Astrocyte (in vitro differentiated cells and primary cell): ENCODE data around the gene DLX6. TPM values are rescaled to one million over a fixed set of nuclear protein-coding genes. Genes with fewer than 3 reads are reported as not detected.

Experiments
- DNase-seq: peaks from one replicate; pipeline ENCODE4 v3.0.0-alpha.2; 2010; ENCODE audit warnings: low read depth
- FAIRE-seq: peaks from 2 replicates; lab custom pipeline; 2011; peaks lifted over from hg19 to GRCh38; lab: Jason Lieb, UNC
- H2AFZ ChIP-seq: 2 replicates; pipeline ENCODE4 v1.6.0; 2012; ENCODE audit warnings: low read depth, low read length, inconsistent platforms
- H3K27ac ChIP-seq: 2 replicates; pipeline ENCODE4 v1.5.1; 2011; ENCODE audit warnings: low read depth, low read length, inconsistent platforms
- H3K27me3 ChIP-seq: 2 replicates; pipeline ENCODE4 v1.6.0; 2011; ENCODE audit warnings: low read length, inconsistent platforms; ENCODE audit not compliant: insufficient read depth
- H3K36me3 ChIP-seq: 2 replicates; pipeline ENCODE4 v1.5.1; 2011; ENCODE audit warnings: low read length, inconsistent platforms; ENCODE audit not compliant: insufficient read depth
- H3K4me1 ChIP-seq: 2 replicates; pipeline ENCODE4 v1.5.1; 2011; ENCODE audit warnings: low read length, inconsistent platforms; ENCODE audit not compliant: insufficient read depth
- H3K4me2 ChIP-seq: 2 replicates; pipeline ENCODE4 v1.6.0; 2012; ENCODE audit warnings: low read length, inconsistent platforms
- H3K4me3 ChIP-seq: 2 replicates; pipeline ENCODE4 v1.5.1; 2011; ENCODE audit warnings: low read depth, mild to moderate bottlenecking, low read length, inconsistent platforms; ENCODE audit not compliant: insufficient read depth
- H3K79me2 ChIP-seq: 2 replicates; pipeline ENCODE4 v1.6.0; 2012; ENCODE audit warnings: mild to moderate bottlenecking, low read length, inconsistent platforms; ENCODE audit not compliant: insufficient read depth
- H3K9ac ChIP-seq: 2 replicates; pipeline ENCODE4 v1.6.0; 2012; ENCODE audit warnings: mild to moderate bottlenecking, low read length, inconsistent platforms
- H3K9me3 ChIP-seq: 2 replicates; pipeline ENCODE4 v1.5.1; 2012; ENCODE audit warnings: low read depth, mild to moderate bottlenecking, low read length, inconsistent platforms; ENCODE audit not compliant: insufficient read depth
- H4K20me1 ChIP-seq: 2 replicates; pipeline ENCODE4 v1.6.0; 2012; ENCODE audit warnings: low read length, inconsistent platforms; ENCODE audit not compliant: insufficient read depth
- H3K27ac Mint-ChIP-seq: one replicate; pipeline ENCODE4 v1.8.0; 2021; ENCODE audit warnings: mild to moderate bottlenecking, mixed read lengths; ENCODE audit not compliant: unreplicated experiment
- H3K27me3 Mint-ChIP-seq: one replicate; pipeline ENCODE4 v1.8.0; 2021; ENCODE audit warnings: low read depth, mixed read lengths; ENCODE audit not compliant: unreplicated experiment
- H3K36me3 Mint-ChIP-seq: one replicate; pipeline ENCODE4 v1.8.0; 2021; ENCODE audit warnings: low read depth, mixed read lengths; ENCODE audit not compliant: unreplicated experiment
- H3K4me1 Mint-ChIP-seq: one replicate; pipeline ENCODE4 v1.8.0; 2021; ENCODE audit warnings: low read depth, mixed read lengths; ENCODE audit not compliant: unreplicated experiment
- H3K4me3 Mint-ChIP-seq: one replicate; pipeline ENCODE4 v1.8.0; 2021; ENCODE audit warnings: mild to moderate bottlenecking, moderate library complexity, mixed read lengths; ENCODE audit not compliant: unreplicated experiment
- H3K9me3 Mint-ChIP-seq: one replicate; pipeline ENCODE4 v1.8.0; 2021; ENCODE audit warnings: mild to moderate bottlenecking, mixed read lengths; ENCODE audit not compliant: unreplicated experiment
- EZH2 ChIP-seq: IDR thresholded peaks from 2 replicates; pipeline ENCODE4 v1.6.1; 2012; ENCODE audit warnings: mild to moderate bottlenecking, low read length, inconsistent platforms; ENCODE audit not compliant: insufficient read depth
- total RNA-seq: library from RNA; stranded (reverse); gene quantifications from 2 replicates; pipeline ENCODE4 v1.2.1, GENCODE V29; 2021
- TF ChIP-seq, protein P1 (sequence below): IDR thresholded peaks from 2 replicates; pipeline ENCODE4 v1.5.1; 2011; ENCODE audit warnings: low read depth, mild to moderate bottlenecking, inconsistent platforms, low read length, moderate library complexity; ENCODE audit not compliant: insufficient read depth

The DLX6 gene
- total RNA-seq, 1 donor from 2014 or later, result 0.25 TPM

GRCh38 chr7:97016381-97017191 is 11.2 kb downstream of the DLX6 start:
- FAIRE-seq, result no peak
- Mint-ChIP-seq H3K27me3 (peaks cover 91% of the 10 kb centered on the region), H3K4me1 (peaks cover 5% of the 10 kb centered on the region), H3K9me3 (peaks cover 29% of the 10 kb centered on the region), H3K4me3 (peak overlapping the region; percentile 50), H3K36me3 (peaks cover 4% of the 10 kb centered on the region), H3K27ac (peak overlapping the region; percentile 55)
- TF ChIP-seq, protein P1, sequence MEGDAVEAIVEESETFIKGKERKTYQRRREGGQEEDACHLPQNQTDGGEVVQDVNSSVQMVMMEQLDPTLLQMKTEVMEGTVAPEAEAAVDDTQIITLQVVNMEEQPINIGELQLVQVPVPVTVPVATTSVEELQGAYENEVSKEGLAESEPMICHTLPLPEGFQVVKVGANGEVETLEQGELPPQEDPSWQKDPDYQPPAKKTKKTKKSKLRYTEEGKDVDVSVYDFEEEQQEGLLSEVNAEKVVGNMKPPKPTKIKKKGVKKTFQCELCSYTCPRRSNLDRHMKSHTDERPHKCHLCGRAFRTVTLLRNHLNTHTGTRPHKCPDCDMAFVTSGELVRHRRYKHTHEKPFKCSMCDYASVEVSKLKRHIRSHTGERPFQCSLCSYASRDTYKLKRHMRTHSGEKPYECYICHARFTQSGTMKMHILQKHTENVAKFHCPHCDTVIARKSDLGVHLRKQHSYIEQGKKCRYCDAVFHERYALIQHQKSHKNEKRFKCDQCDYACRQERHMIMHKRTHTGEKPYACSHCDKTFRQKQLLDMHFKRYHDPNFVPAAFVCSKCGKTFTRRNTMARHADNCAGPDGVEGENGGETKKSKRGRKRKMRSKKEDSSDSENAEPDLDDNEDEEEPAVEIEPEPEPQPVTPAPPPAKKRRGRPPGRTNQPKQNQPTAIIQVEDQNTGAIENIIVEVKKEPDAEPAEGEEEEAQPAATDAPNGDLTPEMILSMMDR, result no peak
- TF ChIP-seq EZH2, result peak; percentile 60
- no peaks in the 10 kb centered on the region for H3K79me2 ChIP-seq
- no peaks in the 10 kb centered on the region for H4K20me1 ChIP-seq
- peaks cover 95% of the 10 kb centered on the region for H3K27me3 ChIP-seq
- H3K4me1 ChIP-seq, result peaks cover 4% of the 10 kb centered on the region
- no peak overlapping the region for H2AFZ ChIP-seq
- H3K4me3 ChIP-seq, result no peak overlapping the region
- H3K9me3 ChIP-seq, result peaks cover 3% of the 10 kb centered on the region
- H3K27ac ChIP-seq, result no peak overlapping the region
- no peak for DNase-seq
- no peak overlapping the region for H3K9ac ChIP-seq
- no peaks in the 10 kb centered on the region for H3K36me3 ChIP-seq
- H3K4me2 ChIP-seq, result no peak overlapping the region

GRCh38 chr7:97017192-97018125 is 12.1 kb downstream of the DLX6 start:
- no peak overlapping the region for H3K27ac ChIP-seq
- no peaks in the 10 kb centered on the region for H3K36me3 ChIP-seq
- peaks cover 10% of the 10 kb centered on the region for H3K9me3 ChIP-seq
- DNase-seq, result no peak
- Mint-ChIP-seq H3K27me3 (peaks cover 90% of the 10 kb centered on the region), H3K9me3 (peaks cover 29% of the 10 kb centered on the region), H3K4me1 (peaks cover 11% of the 10 kb centered on the region), H3K4me3 (peak overlapping the region; percentile 34), H3K36me3 (peaks cover 4% of the 10 kb centered on the region), H3K27ac (peak overlapping the region; percentile 75)
- H3K4me1 ChIP-seq, result peaks cover 5% of the 10 kb centered on the region
- no peaks in the 10 kb centered on the region for H3K79me2 ChIP-seq
- no peak for FAIRE-seq
- H2AFZ ChIP-seq, result no peak overlapping the region
- no peak overlapping the region for H3K4me3 ChIP-seq
- H3K9ac ChIP-seq, result no peak overlapping the region
- no peak overlapping the region for H3K4me2 ChIP-seq
- peaks cover 95% of the 10 kb centered on the region for H3K27me3 ChIP-seq
- no peaks in the 10 kb centered on the region for H4K20me1 ChIP-seq
- no peak for TF ChIP-seq EZH2
- TF ChIP-seq, protein P1, result no peak
